ENCODE data around the gene SERAC1. TPM values are rescaled to one million over a fixed set of nuclear protein-coding genes. Genes with fewer than 3 reads are reported as not detected.
"Not testable (repeated sequence)": the region's sequence is repeated elsewhere in the genome, so short reads cannot be mapped to it uniquely, and the experiment has no call there.

The SERAC1 gene
- total and polyA plus RNA-seq, 2 donors from 2014 or later = 5.8 to 6.7 TPM

- DNase-seq; intact Hi-C loops (cut with DNase I): not testable (repeated sequence)
Observed at GRCh38 chr6:158208226-158209030, 40.4 kb upstream of the SERAC1 start.

GRCh38 chr6:158207422-158207788 is 39.3 kb upstream of the SERAC1 start:
- FAIRE-seq = no peak
- H3K9ac ChIP-seq (ENCODE audit: low read length in 3 of 3) = no peak overlapping the region
- intact Hi-C loops (cut with DNase I) = no loop called here

More at GRCh38 chr6:158208226-158209030, 40.4 kb upstream of the SERAC1 start:
- H3K4me3 ChIP-seq (ENCODE audit: low read length in 3 of 3); H3K27ac ChIP-seq (ENCODE audit: low read depth in 2 of 2, low read length in 2 of 2); H3K27me3 ChIP-seq (ENCODE audit: control insufficient read depth, insufficient read depth, low read length); H3K36me3 ChIP-seq (ENCODE audit: control insufficient read depth in 2 of 3, insufficient read depth in 3 of 3, low read length in 3 of 3); FAIRE-seq; H3K9me3 ChIP-seq (ENCODE audit: control insufficient read depth in 2 of 3, insufficient read depth in 1 of 3, low read length in 3 of 3); H3K9ac ChIP-seq (ENCODE audit: low read length in 3 of 3); H3K4me1 ChIP-seq (ENCODE audit: control insufficient read depth in 2 of 3, insufficient read depth in 2 of 3, low read depth in 1 of 3, low read length in 3 of 3): not testable (repeated sequence)

GRCh38 chr6:158206740-158207421 is 38.8 kb upstream of the SERAC1 start:
- no peak overlapping the region for H3K9ac ChIP-seq (ENCODE audit: low read length in 3 of 3)
- no peak for DNase-seq
- H3K27ac ChIP-seq (ENCODE audit: low read depth in 2 of 2, low read length in 2 of 2) = no peak overlapping the region
- H3K4me3 ChIP-seq (ENCODE audit: low read length in 3 of 3) = no peak overlapping the region
- no peaks in the 10 kb centered on the region for H3K36me3 ChIP-seq (ENCODE audit: control insufficient read depth in 2 of 3, insufficient read depth in 3 of 3, low read length in 3 of 3)
- no peaks in the 10 kb centered on the region for H3K9me3 ChIP-seq (ENCODE audit: control insufficient read depth in 2 of 3, insufficient read depth in 1 of 3, low read length in 3 of 3)
- H3K4me1 ChIP-seq (ENCODE audit: control insufficient read depth in 2 of 3, insufficient read depth in 2 of 3, low read depth in 1 of 3, low read length in 3 of 3) = no peaks in the 10 kb centered on the region
- H3K27me3 ChIP-seq (ENCODE audit: control insufficient read depth, insufficient read depth, low read length) = no peaks in the 10 kb centered on the region
- intact Hi-C loops (cut with DNase I) = no loop called here
- FAIRE-seq = no peak
- TF ChIP-seq CTCF (IDR thresholded peaks at IDR 0.05; ENCODE audit: borderline replicate concordance, extremely low read depth, insufficient read depth) = no peak

More at GRCh38 chr6:158207422-158207788, 39.3 kb upstream of the SERAC1 start:
- H3K27ac ChIP-seq (ENCODE audit: low read depth in 2 of 2, low read length in 2 of 2) = no peak overlapping the region
- H3K36me3 ChIP-seq (ENCODE audit: control insufficient read depth in 2 of 3, insufficient read depth in 3 of 3, low read length in 3 of 3) = no peaks in the 10 kb centered on the region
- H3K9me3 ChIP-seq (ENCODE audit: control insufficient read depth in 2 of 3, insufficient read depth in 1 of 3, low read length in 3 of 3) = no peaks in the 10 kb centered on the region
- no peak overlapping the region for H3K4me3 ChIP-seq (ENCODE audit: low read length in 3 of 3)
- no peak for TF ChIP-seq CTCF (IDR thresholded peaks at IDR 0.05; ENCODE audit: borderline replicate concordance, extremely low read depth, insufficient read depth)
- no peaks in the 10 kb centered on the region for H3K27me3 ChIP-seq (ENCODE audit: control insufficient read depth, insufficient read depth, low read length)
- no peaks in the 10 kb centered on the region for H3K4me1 ChIP-seq (ENCODE audit: control insufficient read depth in 2 of 3, insufficient read depth in 2 of 3, low read depth in 1 of 3, low read length in 3 of 3)
- no peak for DNase-seq

Measured in kidney (tissue), 14 donors.